HG03045 (cell line): ENCODE measurements around the gene SULT2B1.

Source experiments
- ATAC-seq: cut with Tn5 transposase; IDR thresholded peaks from one replicate; pipeline ENCODE4 v1.9.1; 2021; ENCODE audit warnings: mild to moderate bottlenecking, moderate library complexity; ENCODE audit not compliant: unreplicated experiment

The SULT2B1 gene

GRCh38 chr19:48598996-48599700 lies 47.2 kb downstream of the SULT2B1 start:
- ATAC-seq, result no peak

GRCh38 chr19:48600679-48601417 lies 48.9 kb downstream of the SULT2B1 start:
- no peak for ATAC-seq

DNA sequence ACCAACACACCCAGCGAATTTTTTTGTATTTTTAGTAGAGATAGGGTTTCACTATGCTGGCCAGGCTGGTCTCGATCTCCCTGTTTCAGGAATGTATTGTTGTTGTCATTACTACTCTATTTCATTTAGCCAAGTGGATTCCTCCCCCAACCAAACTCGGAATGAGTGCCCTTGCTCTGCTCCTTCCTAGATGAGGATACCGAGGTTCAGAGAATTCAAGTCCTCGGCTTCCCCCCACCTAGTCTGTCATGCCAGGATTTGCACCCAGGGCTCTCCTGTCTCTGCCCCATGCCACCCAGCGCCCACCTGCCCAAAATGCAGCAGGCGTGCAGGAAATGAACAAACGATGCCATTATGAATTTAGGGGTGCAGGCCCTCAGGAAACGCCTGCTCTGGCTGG lies 51.0 kb downstream of the SULT2B1 start:
- ATAC-seq, result no peak

- no peak for ATAC-seq
These were observed 51.5 kb downstream of the SULT2B1 start for GRCh38 chr19:48603449-48603848.

DNA sequence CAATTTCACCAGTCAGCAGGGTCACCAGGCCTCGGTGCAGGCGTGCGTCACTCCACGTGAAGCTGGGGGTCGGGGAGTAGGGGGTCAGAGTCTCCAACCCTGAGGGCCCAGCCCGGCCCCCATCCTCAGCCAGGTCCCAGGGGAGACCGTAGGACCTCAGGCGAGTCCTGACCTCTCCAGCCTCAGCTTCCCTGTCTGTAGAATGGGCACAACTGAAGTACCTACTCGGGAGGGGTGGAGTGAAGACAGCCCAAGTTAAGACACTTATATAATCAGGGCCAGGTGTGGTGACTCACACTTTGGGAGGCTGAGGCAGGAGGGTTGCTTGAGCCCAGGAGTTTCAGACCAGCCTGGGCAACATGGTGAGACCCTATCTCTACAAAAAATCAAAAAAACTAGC lies 51.9 kb downstream of the SULT2B1 start:
- no peak for ATAC-seq

DNA sequence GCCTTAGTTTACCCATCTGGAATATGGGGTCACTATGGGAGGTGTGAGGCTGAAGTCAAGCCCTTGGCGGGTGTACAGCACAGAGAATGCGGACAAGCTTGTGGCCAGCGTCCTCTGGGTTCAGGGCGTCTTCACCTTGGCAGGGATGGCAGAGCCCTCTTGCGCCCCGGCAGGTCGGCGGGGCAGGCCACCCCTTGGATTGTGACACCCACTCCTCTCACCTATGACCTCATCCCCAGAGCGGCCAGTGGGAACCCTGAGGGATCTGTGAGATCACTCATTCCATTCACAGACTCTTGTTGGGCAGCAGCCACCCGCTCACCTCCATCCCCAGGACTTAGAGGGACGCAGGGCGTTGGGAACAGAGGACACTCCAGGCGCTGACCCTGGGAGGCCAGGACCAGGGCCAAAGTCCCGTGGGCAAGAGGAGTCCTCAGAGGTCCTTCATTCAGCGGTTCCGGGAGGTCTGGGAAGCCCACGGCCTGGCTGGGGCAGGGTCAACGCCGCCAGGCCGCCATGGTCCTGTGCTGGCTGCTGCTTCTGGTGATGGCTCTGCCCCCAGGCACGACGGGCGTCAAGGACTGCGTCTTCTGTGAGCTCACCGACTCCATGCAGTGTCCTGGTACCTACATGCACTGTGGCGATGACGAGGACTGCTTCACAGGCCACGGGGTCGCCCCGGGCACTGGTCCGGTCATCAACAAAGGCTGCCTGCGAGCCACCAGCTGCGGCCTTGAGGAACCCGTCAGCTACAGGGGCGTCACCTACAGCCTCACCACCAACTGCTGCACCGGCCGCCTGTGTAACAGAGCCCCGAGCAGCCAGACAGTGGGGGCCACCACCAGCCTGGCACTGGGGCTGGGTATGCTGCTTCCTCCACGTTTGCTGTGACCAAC lies 54.7 kb downstream of the SULT2B1 start, which contains the start of gene SPACA4:
Gene SPACA4, plus strand, starts transcription at position 280 of the 896 bp plus-strand sequence. Its CDS starts 237 bp downstream, at position 517.
- ATAC-seq, result no peak

GRCh38 chr19:48607359-48607755 lies 55.4 kb downstream of the SULT2B1 start:
- no peak for ATAC-seq

GRCh38 chr19:48608798-48609263 lies 56.9 kb downstream of the SULT2B1 start:
- no peak for ATAC-seq

GRCh38 chr19:48609571-48610108 lies 57.7 kb downstream of the SULT2B1 start:
- ATAC-seq, result no peak

- no peak for ATAC-seq
These were observed 59.9 kb downstream of the SULT2B1 start for GRCh38 chr19:48611872-48612271.

GRCh38 chr19:48613024-48613851 lies 61.3 kb downstream of the SULT2B1 start:
- ATAC-seq, result no peak

- no peak for ATAC-seq
These were observed 62.0 kb downstream of the SULT2B1 start for GRCh38 chr19:48613852-48614435.

DNA sequence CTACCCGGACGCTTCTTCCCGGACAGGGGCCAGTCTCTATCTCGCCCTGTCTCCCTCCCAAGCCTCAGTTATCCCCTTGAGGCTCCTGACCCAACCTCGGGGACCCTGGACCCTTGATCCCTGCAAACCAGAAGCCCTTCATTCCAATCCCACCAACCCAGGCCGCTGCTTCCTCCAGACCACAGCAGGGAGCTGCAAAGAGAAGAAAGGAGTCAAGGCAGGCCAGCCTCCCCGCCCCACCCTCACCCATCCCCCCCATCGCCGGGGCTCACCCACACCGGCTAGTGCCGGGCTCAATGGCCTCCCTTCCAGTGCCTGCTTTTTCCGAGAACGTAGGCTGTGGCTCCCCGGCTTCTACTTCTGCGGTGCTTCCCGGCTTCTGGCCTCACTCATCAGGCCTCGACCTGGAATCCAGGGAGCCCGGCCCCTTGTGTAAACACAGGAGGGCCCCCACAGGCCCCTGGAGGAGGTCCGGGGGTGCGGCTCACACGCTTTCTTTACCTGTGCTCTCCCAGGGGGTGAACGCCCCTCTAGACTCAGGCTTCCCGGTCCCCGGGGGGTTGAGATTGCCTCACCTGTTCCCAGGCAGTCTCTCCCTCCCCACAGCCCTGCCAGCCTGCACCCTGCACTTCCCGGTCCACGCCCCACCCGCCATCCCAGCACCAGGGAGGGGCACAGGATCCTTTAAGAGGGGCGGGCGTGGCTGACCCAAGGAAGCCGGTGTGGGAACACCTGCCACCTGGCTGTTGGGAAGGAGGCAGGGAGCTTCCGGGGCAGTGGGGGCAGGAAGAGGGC lies 62.7 kb downstream of the SULT2B1 start, which contains the start of gene FAM83E:
Gene FAM83E, minus strand, starts transcription at position 641 of the 795 bp plus-strand sequence. CDS start 1,704 bp downstream, outside the sequence.
- ATAC-seq, result no peak

DNA sequence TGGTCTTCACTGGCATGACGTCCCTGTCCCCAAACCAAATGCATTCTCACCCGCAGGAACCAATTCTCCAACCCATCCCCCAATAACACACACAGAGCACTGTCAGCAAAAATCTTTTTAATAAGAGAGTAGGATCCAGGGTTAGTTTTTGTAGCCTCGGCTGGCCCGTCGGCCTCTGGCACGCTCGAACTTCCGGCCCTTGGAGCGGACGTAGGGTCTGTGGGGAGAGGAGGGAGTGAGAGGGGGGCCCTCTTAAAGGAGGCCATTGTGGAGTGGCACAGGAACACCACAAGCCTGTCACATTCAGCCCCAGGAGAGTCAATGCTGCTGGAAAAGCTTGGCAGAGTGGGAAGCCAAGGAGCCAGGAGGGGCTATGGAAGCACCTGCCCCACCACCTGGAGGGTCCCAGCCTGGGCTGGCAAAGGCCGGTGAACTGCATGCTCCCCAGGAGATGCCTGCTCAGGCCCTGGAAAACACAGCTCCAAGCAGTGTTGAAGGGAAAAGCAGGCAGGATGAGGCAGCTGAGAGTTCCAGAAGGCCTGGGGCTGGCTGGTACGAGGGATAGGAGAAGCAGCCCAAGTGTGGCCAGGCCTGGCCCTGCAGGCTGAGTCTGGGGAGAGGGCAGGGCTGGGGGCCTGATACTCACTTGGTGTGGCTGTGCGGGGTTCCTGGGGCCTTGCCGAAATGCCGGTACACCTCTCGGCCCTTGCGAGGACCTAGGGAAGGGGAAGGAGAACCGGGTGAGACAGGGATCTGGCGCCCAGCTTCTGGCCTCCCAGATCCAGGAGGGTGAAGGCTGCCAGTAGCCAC lies 63.5 kb downstream of the SULT2B1 start:
- ATAC-seq, result no peak

GRCh38 chr19:48616041-48616436 lies 64.1 kb downstream of the SULT2B1 start:
- no peak for ATAC-seq

DNA sequence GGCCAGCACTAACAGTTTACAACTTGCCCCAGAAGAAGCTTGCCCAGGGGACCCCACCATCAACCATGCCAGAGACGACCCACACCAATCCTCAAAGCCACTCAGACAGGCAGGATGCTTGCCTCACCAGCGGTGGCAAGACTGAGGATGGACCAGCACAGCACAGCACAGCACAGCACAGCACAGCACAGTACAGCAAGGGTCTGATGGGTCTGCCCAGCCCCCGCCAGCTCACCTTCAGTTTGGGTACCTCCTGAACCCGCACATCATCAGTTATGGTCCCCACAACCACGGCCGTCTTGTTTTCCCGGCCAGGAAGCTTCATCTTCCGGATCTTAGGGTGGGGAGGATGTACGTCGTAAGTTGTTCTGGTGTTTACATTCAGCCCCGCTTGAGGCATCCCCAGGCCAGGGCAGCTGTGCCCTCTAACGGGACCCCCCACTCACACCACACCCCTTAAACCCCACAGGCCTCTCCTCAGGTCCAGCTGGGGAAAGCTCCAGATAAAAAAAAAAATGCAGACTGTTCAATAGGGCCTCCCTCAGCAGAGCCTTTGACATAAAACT lies 64.6 kb downstream of the SULT2B1 start:
- no peak for ATAC-seq

DNA sequence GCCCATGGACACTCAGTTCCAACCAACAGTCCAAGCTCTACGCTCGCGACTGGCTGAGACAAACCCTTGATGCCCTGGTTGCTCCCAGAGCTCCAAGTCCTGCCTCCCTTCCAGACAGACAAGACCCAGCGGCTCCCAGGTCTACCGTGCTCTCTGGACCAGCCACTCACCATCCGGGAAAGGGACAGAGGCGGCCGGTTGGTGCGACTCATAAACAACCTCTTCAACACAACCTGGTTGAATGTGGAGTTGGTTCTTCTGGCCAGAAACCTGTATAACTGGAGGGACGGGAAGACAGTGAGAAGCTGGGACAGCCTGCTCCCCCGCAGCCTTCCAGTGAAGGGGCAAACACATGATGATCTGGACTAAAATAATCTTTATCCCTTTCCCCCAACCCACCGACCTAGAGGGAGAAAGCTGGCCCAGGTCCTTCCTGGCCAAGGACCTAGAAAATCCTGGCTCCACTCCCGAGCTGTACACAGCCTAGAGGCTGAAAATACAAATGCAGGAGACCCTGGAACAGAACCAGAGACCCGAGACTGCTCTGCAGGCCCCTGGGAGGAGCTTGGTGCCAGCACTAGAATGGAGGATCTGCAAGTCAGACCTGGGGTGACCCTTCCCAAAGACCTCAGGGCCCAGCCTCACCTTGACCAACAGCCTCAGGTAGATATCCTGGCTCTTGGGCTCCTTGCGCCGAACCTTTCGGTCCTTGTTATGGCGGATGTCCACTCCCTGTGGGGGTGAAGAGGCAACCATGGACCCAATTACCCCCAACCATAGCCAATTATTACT lies 65.4 kb downstream of the SULT2B1 start:
- ATAC-seq, result no peak
